Endothelial cell of umbilical vein (primary cell): Measurements from ENCODE around the gene MPL. TPM values are rescaled to one million over a fixed set of nuclear protein-coding genes. Genes with fewer than 3 reads are reported as not detected.

Experiments
- BruUV-seq: library from RNA; stranded (reverse); fragments of 400-500 nt; replicated peaks from 2 replicates; lab custom pipeline; 2021; lab: Mats Ljungman, UMichigan
- CTCF ChIA-PET: fragments of 300-600, 350-600 bp; sonication (Branson Sonifier 250); formaldehyde crosslinking; loops from one replicate; lab custom pipeline; 2021; ENCODE audit warnings: antibody characterized with exemption, inconsistent platforms; lab: Charles Lee
- POLR2A ChIA-PET: fragments of 300-600, 350-600 bp; sonication (Branson Sonifier 250); formaldehyde crosslinking; loops from one replicate; lab custom pipeline; 2021; ENCODE audit warnings: antibody characterized with exemption, inconsistent platforms; lab: Charles Lee
- DNase-seq: peaks from one replicate; pipeline ENCODE4 v3.0.0-alpha.2; 2011; ENCODE audit warnings: low read depth, low spot score
- FAIRE-seq: peaks from 2 replicates; lab custom pipeline; 2011; peaks lifted over from hg19 to GRCh38; lab: Jason Lieb, UNC
- H2AFZ ChIP-seq: 2 replicates; pipeline ENCODE4 v1.6.0; 2012; ENCODE audit warnings: low read depth, low read length, control low read depth, inconsistent platforms
- H3K27ac ChIP-seq: 2 replicates; pipeline ENCODE4 v1.5.1; 2011; ENCODE audit warnings: low read depth, mild to moderate bottlenecking, control low read depth, low read length, moderate library complexity; ENCODE audit not compliant: insufficient read depth
- H3K27me3 ChIP-seq, 2 experiments: 2 replicates each; pipeline versions ENCODE4 v1.6.0 to v1.6.1; 2011; ENCODE audit warnings: low read length in 2 of 2, mixed read lengths in 1 of 2; ENCODE audit not compliant: control insufficient read depth in 2 of 2, insufficient read depth in 2 of 2
- H3K36me3 ChIP-seq, 2 experiments: 2 replicates in 1 of 2; 3 replicates in 1 of 2; pipeline ENCODE4 v1.5.1; 2011; ENCODE audit warnings: low read length in 2 of 2, mild to moderate bottlenecking in 1 of 2, moderate library complexity in 1 of 2; ENCODE audit not compliant: control insufficient read depth in 2 of 2, insufficient read depth in 2 of 2; ENCODE audit errors: extremely low read depth in 1 of 2
- H3K4me1 ChIP-seq: 3 replicates; pipeline ENCODE4 v1.5.1; 2011; ENCODE audit warnings: mild to moderate bottlenecking, low read length; ENCODE audit not compliant: control insufficient read depth, insufficient read depth; ENCODE audit errors: extremely low read depth
- H3K4me2 ChIP-seq: 2 replicates; pipeline ENCODE4 v1.6.1; 2011; ENCODE audit warnings: low read length, control low read depth, mixed read lengths; ENCODE audit not compliant: insufficient read depth
- H3K4me3 ChIP-seq, 3 experiments: fragments of 200-600 bp in 1 of 3; sonication (generic), shearing (Covaris generic) in 1 of 3; replicated peaks in 1 of 3; 2 replicates each; pipeline ENCODE4 v1.5.1; 2011 to 2016; ENCODE audit warnings: control low read depth in 3 of 3, low read length in 3 of 3, mild to moderate bottlenecking in 2 of 3, inconsistent platforms in 1 of 3, low read depth in 1 of 3, moderate library complexity in 1 of 3; ENCODE audit not compliant: insufficient read depth in 1 of 3
- H3K79me2 ChIP-seq: 2 replicates; pipeline ENCODE4 v1.6.0; 2012; ENCODE audit warnings: low read length, inconsistent platforms; ENCODE audit not compliant: control insufficient read depth, insufficient read depth
- H3K9ac ChIP-seq: replicated peaks from 2 replicates; pipeline ENCODE3; 2011; ENCODE audit warnings: low read length, control low read depth; ENCODE audit not compliant: insufficient read depth; ENCODE audit errors: extremely low read depth
- H3K9me1 ChIP-seq: replicated peaks from 3 replicates; pipeline ENCODE4 v1.6.0; 2011; ENCODE audit warnings: mild to moderate bottlenecking, low read length; ENCODE audit not compliant: control insufficient read depth, insufficient read depth; ENCODE audit errors: extremely low read depth
- H3K9me3 ChIP-seq: replicated peaks from 2 replicates; pipeline ENCODE4 v1.5.1; 2012; ENCODE audit warnings: low read length, inconsistent platforms; ENCODE audit not compliant: control insufficient read depth, insufficient read depth
- H4K20me1 ChIP-seq: replicated peaks from 2 replicates; pipeline ENCODE3; 2011; ENCODE audit warnings: mild to moderate bottlenecking, low read length; ENCODE audit not compliant: control insufficient read depth, insufficient read depth; ENCODE audit errors: extremely low read depth
- FOS ChIP-seq: IDR thresholded peaks from 2 replicates; pipeline ENCODE4 v1.6.1; 2011; ENCODE audit warnings: mild to moderate bottlenecking, low read length, moderate library complexity, borderline replicate concordance; ENCODE audit not compliant: insufficient read depth
- GATA2 ChIP-seq: IDR thresholded peaks from 2 replicates; pipeline ENCODE4 v1.7.0; 2011; ENCODE audit warnings: low read depth, mild to moderate bottlenecking, moderate library complexity, mixed read lengths, low read length; ENCODE audit not compliant: insufficient read length, insufficient read depth
- MAX ChIP-seq: IDR thresholded peaks from 2 replicates; pipeline ENCODE4 v1.6.1; 2011; ENCODE audit not compliant: insufficient read depth, insufficient read length
- POLR2A ChIP-seq: IDR thresholded peaks from 2 replicates; pipeline ENCODE4 v1.6.1; 2012; ENCODE audit warnings: low read depth, mild to moderate bottlenecking, control low read depth, low read length
- dilution Hi-C: fragments of 300-500 bp; cut with MboI; formaldehyde crosslinking; loops from one replicate; pipeline ENCODE4 v1.15.0; 2019; ENCODE audit warnings: low sequenced_read_pairs; ENCODE audit not compliant: extremely low pct_ligation_motif_present
- intact Hi-C: fragments of 100-400 bp; cut with micrococcal nuclease; formaldehyde crosslinking; loops from one replicate; pipeline ENCODE4 v1.10.0; 2022
- polyA plus RNA-seq, 4 experiments: library from polyadenylated mRNA; depleted of rRNA in 3 of 4; stranded (reverse) in 3 of 4; unstranded in 1 of 4; fragments of >200 nt; gene quantifications; 2 replicates each; pipeline versions ENCODE4 v1.2.1 to v1.2.3, GENCODE V29; 2011 to 2012; ENCODE audit warnings: missing spikeins in 1 of 4
- total RNA-seq: library from RNA; stranded (reverse); gene quantifications from 2 replicates; pipeline ENCODE4 v1.2.3, GENCODE V29; 2021
- TF ChIP-seq, protein P1 (sequence below), 2 donors: IDR thresholded peaks; 1 replicate in 1 of 2; 2 replicates in 1 of 2; pipeline ENCODE4 v1.5.1; 2011; ENCODE audit warnings: low read length in 2 of 2, mild to moderate bottlenecking in 2 of 2, moderate library complexity in 2 of 2, control low read depth in 1 of 2, inconsistent platforms in 1 of 2, low read depth in 1 of 2; ENCODE audit not compliant: insufficient read depth in 1 of 2; ENCODE audit errors: extremely low read depth in 1 of 2

The MPL gene
- total and polyA plus RNA-seq, 2 donors (not counting 3 experiments of a cell fraction or from before 2014, with no cell fraction given), result 0.14 to 0.24 TPM

GRCh38 chr1:43294761-43295160, 42.9 kb upstream of the MPL start:
- no peaks in the 10 kb centered on the region for H3K36me3 ChIP-seq
- FAIRE-seq (no peak), DNase-seq (no peak)
- H3K9ac ChIP-seq, result no peak overlapping the region
- peaks cover 29% of the 10 kb centered on the region for H3K4me1 ChIP-seq
- peak overlapping the region; percentile 2 for H2AFZ ChIP-seq
- intact Hi-C loops (no loop called here), dilution Hi-C loops (no loop called here)
- H3K9me3 ChIP-seq, result no peaks in the 10 kb centered on the region
- H3K27ac ChIP-seq, result peak overlapping the region; percentile 64
- no peaks in the 10 kb centered on the region for H3K79me2 ChIP-seq
- ChIA-PET POLR2A (interaction anchor here (2.5 kb wide), 1 partner anchor 9 kb away, joined by 15 read pairs; no protein-coding TSS in a partner anchor), CTCF (interaction anchor here (0.9 to 2.0 kb wide), 8 partner anchors 9 to 120 kb away, joined by 3 to 8 read pairs (median 4); partner anchors contain the start of gene CDC20)
- TF ChIP-seq MAX (no peak), FOS (no peak), POLR2A (no peak), GATA2 (no peak)
- TF ChIP-seq, protein P1, sequence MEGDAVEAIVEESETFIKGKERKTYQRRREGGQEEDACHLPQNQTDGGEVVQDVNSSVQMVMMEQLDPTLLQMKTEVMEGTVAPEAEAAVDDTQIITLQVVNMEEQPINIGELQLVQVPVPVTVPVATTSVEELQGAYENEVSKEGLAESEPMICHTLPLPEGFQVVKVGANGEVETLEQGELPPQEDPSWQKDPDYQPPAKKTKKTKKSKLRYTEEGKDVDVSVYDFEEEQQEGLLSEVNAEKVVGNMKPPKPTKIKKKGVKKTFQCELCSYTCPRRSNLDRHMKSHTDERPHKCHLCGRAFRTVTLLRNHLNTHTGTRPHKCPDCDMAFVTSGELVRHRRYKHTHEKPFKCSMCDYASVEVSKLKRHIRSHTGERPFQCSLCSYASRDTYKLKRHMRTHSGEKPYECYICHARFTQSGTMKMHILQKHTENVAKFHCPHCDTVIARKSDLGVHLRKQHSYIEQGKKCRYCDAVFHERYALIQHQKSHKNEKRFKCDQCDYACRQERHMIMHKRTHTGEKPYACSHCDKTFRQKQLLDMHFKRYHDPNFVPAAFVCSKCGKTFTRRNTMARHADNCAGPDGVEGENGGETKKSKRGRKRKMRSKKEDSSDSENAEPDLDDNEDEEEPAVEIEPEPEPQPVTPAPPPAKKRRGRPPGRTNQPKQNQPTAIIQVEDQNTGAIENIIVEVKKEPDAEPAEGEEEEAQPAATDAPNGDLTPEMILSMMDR (IDR thresholded peaks at IDR 0.05; ENCODE audit: extremely low read depth in 1 of 2, insufficient read depth in 1 of 2, low read depth in 1 of 2, low read length in 2 of 2), result no peak
- no peak overlapping the region for H3K4me3 ChIP-seq
- BruUV-seq, result TSS peak; percentile 47
- H3K27me3 ChIP-seq, result no peaks in the 10 kb centered on the region
- H3K4me2 ChIP-seq, result peak overlapping the region; percentile 8
- H4K20me1 ChIP-seq, result no peaks in the 10 kb centered on the region
- H3K9me1 ChIP-seq, result no peaks in the 10 kb centered on the region
